ENCODE results near the gene ATP5F1B. TPM values are rescaled to one million over a fixed set of nuclear protein-coding genes. Genes with fewer than 3 reads are reported as not detected.

The ATP5F1B gene
- total and polyA plus RNA-seq, 9 of the 15 experiments (the other 6 are each of a cell fraction or from before 2014, with no cell fraction given) = 908 to 3,125 (median 1,482) TPM

DNA sequence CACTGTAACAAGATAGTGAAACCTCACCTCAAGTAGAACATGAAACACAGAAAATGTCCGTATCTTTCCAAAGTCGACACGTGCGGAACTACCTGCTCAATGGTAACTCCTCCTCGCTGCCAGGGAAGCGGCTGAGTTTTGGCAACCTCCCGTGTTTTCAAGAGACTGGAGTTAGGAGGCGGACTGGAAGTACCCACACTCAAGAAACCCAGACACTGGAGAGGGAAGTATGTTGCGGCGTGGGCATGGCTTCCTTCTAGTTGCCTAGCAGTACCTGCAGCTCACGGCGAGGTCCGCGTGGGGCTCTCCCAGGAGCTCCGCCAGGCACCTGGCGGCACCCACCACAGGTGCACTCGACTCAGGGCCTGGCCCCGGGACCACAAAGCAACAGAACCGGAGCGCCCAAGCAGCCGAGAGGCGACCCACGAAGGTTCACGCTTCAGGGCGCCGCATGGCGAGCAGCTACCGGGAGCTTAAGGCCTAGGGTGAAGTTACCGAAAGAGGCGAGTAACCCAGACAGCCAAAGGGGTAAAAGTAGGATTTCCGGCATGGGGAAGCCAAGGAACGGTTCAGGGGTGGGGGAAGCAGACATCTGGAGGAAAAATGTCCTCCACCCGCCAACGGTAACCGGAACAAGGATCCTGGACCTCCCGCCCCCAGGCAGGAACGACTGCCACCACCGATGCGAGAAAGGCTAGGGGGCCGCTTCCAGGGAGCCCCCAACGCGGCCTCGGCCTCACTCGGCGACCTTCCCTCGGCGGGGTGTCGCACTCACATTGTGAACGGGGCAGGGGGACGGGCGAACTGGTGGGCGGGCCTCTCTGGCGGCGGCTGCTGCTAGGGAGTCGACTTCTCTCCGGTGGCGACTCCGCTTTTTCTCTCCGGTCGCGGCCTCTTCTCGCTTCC, 41.7 kb upstream of the ATP5F1B start (continued):
- TF ChIP-seq, protein P1, sequence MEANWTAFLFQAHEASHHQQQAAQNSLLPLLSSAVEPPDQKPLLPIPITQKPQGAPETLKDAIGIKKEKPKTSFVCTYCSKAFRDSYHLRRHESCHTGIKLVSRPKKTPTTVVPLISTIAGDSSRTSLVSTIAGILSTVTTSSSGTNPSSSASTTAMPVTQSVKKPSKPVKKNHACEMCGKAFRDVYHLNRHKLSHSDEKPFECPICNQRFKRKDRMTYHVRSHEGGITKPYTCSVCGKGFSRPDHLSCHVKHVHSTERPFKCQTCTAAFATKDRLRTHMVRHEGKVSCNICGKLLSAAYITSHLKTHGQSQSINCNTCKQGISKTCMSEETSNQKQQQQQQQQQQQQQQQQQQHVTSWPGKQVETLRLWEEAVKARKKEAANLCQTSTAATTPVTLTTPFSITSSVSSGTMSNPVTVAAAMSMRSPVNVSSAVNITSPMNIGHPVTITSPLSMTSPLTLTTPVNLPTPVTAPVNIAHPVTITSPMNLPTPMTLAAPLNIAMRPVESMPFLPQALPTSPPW (CRISPR knock-in tag; IDR thresholded peaks at IDR 0.05) = no peak
- no peak for TF ChIP-seq MAFG (tag; conservative IDR thresholded peaks at IDR 0.05)
- TF ChIP-seq ZNF436 (CRISPR knock-in tag; IDR thresholded peaks at IDR 0.05) = no peak
- TF ChIP-seq ZNF76 (CRISPR knock-in tag; IDR thresholded peaks at IDR 0.05; ENCODE audit: borderline replicate concordance) = peak; percentile 65; the same call in 1 of the 2 replicates
- no peak; the same call in 1 of the 2 replicates for TF ChIP-seq ZHX1 (conservative IDR thresholded peaks at IDR 0.05; ENCODE audit: low read length)
- peak; percentile 67 for TF ChIP-seq PRPF4 (IDR thresholded peaks at IDR 0.05; ENCODE audit: insufficient read depth, low read depth, low read length, poor library complexity, severe bottlenecking)
- TF ChIP-seq ZNF263 (CRISPR knock-in tag; IDR thresholded peaks at IDR 0.05; ENCODE audit: borderline replicate concordance) = no peak; the same call in 1 of the 2 replicates
- no peak for TF ChIP-seq ZNF518B (CRISPR knock-in tag; IDR thresholded peaks at IDR 0.05)
- no peak for TF ChIP-seq RREB1 (CRISPR knock-in tag; IDR thresholded peaks at IDR 0.05)
- TF ChIP-seq RNF2 (IDR thresholded peaks at IDR 0.05) = no peak
- no peak for TF ChIP-seq THAP7 (CRISPR knock-in tag; IDR thresholded peaks at IDR 0.05)
